GM21526 (cell line): Measurements from ENCODE around the gene NAA10.

Experiments
- ATAC-seq: cut with Tn5 transposase; IDR thresholded peaks from one replicate; pipeline ENCODE4 v1.9.1; 2021; ENCODE audit warnings: moderate library complexity; ENCODE audit not compliant: unreplicated experiment, low FRiP score

Gene NAA10

DNA sequence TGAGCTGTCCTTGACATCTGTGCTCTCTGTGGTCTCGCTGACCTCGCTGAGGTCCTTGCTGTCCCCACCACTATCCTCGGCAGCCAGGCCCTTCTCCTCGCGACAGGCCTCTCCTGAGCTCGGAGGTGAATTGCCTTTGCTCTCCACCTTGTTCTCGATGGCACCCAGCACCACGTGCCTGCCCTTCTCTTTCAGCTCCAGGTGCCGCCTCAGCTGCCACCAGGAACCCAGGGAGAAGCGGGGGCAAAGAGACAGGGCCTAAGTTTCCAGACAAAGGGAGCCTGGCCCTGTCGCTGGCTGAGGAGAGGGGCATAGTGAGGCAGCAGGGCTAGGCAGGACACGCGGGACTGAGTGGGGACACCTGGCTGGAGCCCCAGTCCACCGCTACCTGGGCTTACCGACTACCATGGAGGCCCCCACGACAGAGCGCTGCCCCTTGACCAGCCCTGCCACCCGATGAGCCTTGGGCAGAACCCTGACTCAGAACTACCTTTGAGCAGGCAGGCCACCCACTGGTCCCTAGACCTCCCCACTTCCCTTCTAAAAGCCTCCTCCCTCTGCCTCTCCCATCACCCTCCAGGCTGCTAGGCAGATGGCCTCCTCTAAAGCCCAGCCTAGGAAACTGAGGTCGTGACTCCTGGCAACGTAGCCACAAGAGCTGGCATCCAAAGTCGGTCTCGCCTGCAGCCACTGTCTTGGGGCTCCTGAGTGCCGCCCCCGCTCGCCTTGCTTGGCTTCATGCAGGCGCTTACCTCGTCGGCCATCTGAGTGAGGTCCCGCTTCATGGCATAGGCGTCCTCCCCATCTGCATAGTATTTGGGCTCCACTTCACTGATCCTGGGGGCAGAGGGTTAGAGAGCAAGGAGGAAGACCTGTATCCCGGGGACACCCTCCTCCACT, 4.6 kb downstream of the NAA10 start:
- no peak for ATAC-seq

DNA sequence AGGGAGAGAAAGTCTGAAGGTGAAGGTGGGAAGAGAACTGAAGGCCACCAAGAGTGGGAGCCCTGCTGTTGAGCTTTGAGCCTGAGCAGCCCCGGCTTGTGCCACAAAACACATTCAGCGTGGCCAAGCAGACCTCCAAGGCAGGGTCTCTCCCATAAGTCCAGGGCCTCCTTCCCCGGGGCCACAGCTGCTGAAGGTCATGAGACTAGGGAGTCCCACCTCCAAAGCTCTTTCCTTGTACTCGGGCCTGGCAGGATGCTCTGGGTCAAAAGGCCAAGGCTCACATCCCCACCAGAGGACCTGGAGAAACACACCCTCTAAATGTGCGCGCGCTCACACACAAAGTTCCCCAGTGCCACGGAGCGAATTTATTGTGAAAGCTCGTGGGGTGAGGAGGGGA, 5.3 kb downstream of the NAA10 start:
- no peak for ATAC-seq

DNA sequence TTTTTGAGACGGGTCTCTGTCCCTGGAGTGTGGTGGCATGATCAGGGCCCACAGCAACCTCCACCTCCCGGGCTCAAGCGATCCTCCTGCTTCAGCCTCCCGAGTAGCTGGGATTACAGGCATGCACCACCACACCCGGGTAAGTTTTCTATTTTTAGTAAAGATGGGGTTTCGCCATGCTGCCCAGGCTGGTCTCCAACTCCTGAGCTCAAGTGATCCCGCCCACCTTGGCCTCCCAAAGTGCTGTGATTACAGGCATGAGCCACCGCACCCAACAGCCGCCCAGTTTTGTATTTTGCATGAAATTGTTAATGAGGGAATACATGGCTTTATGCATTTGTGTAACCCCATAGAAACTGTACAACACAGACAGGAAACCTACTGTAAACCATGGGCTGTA, 6.0 kb downstream of the NAA10 start:
- no peak for ATAC-seq

DNA sequence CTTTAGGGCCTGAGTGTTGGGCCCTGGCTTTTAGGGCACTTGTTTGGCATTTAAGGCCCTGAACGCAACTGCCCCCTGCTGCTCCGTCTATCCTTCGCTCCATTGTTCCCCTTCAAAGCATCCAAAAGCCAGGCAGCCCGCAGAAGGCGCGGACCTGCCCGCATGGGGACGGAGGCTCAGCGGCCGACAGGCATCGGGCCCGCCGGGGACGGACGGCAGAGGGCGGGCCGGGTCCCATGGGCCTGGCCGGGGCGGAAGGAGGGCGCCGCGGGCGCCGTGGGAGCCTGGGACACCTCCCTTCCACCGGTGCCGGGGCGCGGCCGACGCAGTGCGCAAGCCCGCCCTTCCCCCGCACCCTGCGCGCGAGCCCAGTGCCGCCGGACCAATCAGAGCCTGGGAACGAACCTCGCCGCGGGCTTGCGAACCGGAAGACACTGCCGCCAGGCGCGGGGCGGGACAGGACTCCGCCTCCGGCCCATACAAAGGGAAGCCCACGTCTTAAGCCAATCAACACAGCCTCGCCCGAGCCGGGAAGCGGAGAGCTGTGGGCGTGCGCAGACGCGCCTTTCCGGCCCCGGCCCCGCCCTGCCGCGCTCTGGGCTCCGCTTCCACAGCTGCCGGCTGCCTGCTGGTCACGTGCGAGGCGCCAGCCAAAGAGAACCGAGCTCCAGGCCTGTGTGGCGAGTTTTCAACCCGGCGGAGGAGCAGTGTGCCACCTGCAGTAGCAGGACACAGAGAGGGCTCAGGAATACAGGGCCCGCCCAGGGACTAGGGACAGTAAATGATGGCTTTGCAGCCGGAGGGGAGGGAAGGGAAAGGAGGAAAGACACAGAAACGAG, 6.7 kb downstream of the NAA10 start:
- peak; percentile 81 for ATAC-seq

DNA sequence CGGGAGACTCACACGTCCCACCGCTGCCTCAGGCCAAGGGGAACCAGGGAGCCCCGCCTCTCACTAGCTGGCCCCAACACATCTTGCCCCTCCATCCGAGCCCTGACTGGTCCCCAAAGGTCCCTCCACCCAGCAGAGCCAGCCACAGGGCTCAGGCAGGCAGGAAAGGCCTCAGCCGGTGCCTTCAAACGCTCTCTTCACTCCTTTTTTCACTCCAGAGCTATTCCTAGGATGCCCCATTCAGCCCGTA, 7.2 kb downstream of the NAA10 start:
- no peak for ATAC-seq

DNA sequence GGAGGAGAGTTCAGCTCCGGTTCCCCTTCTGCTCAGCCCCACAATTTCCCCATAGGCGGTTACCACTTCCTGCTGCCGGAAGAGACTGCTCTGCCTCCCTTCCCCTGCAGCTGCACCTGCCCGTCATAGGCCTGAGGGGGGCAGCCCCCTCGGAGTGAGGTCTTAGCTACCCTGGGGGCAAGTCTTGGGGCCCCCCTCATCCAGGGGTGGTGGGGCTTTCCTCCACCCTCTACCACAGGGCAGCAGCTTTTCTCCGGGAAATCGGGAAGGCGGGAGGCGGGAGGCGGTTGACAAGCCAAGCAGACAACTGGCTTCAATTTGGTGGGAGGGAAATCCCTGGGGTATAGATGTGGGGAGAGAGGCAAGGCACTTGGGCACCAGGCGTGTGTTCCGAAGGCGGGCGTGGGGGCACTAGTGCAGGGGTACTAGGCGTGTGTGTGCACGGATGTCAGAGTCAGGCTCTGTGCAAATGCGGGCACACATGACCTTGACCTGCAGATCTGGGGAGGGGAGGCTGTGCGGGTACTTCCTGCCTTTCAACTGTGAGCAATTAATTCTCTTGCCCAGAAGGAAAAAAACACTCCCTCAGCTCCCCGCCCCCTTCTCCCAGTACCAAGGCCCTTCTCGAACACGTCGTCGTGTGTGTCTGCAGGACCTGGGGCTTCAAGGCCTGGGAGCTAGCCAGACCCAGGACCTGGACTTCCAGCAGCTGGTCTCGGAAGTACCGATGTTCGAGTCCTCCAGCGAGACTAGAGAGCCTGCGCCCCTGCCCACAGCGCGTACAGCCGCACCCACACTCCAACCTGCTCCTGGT, 7.8 kb downstream of the NAA10 start:
- ATAC-seq = peak; percentile 39

DNA sequence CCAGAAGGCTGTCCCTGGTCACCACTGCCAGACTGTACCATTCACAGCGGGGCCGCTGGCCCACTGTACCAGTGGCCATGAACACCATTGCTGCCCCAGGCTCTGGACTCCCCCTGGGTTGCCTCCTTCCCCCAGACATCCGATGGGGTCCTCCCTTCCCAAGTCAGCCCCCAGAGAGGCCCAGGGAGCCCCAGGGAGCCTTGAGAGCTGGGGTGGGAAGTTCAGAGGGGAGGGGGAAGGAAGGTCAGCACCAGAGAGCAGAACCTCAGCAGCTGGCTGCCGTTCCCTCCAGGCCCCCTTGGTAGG, 8.3 kb downstream of the NAA10 start:
- no peak for ATAC-seq

DNA sequence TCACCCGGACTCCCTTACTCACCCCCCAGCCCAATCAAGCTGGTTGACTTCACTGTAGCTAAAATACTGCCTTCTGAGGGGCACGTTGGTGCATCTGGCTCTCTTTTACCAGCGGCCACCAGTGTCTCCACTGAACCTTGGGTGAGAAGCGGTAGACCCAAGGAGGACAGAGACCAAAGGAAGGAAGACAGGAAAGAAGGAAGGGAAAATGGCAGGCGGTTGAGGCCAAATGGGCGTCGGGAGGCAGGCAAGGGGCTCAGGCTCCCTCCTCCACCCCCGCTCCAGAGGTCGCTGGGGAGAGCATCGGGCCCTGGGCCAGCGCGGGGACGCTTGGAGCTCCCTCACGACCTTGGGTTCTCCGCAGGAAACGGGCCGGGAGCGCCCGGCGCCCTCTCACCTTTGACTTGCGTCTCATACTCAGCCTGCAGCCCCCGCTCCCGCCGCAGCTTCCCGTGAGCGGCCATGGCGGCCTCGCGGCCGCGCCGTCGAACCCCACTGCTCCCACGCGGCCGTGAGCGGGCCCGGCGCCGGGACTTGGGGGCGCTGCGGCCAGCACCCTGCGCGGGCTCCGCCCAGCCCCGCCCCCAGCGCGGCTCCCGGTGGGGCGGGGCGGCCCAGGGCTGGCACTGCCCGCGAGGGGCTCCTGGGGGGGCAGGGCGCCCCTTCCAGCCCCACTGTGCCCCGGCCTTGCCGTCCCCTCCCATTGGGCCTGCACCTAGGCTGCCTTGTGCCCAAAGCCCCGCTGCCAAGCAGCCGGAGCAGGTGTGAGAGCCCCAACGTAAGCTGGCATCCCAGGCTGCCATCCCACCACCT, 8.9 kb downstream of the NAA10 start, which contains the start of gene ARHGAP4:
TSS of gene ARHGAP4 (minus strand) at position 526 of the 813 bp plus-strand sequence. CDS start at position 464, 62 bp downstream.
- ATAC-seq = no peak

DNA sequence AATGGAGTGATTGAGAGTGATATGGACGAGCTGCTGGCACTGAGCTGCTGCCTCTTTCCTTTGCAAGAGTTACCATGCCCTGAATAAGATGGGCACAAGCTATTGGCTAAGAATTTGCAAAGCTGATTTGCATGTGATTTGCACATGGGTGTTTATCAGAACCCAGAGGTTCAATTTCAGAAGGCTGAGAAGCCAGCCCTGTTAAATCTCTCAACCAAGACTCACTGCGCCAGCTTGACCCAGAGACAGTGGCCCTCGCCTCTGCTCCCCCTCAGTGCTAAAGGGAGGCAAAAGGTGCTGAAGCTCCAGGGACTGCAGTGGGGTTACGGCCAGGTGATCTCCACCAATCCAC, 9.5 kb downstream of the NAA10 start:
- no peak for ATAC-seq

DNA sequence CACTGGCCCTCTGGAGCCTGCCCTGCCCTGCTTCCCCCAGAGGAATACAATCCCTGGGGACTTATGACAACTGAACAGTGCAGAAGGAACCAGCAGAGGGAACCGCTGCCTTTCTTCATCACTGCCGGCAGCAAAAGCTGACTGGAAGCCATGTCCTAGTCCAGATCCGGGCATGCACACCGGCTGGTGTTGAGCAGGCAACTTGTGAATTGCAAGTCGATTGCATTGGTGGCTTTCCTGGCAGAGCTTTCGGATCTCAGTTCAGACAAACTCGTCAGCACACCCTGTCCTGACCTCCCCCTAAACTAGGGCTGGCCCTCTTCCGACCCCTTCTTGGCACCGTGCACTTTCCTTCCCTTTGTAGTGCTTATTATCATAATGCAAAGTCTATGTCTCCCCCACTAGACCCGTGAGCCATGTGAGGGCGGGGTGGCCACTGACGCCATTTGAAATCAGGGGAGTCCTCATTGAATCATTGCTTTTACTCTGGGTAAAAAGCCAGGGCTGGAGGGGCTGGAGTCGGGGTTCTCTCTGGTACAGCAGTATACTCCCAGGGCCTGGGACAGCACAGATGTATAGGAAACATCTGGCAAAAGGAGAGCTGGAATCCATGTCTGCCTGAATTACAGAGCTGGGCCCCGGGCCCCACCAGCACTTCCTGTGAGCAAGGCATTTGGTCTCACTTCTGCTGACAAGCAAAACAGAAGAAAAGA, 10.5 kb downstream of the NAA10 start:
- no peak for ATAC-seq

DNA sequence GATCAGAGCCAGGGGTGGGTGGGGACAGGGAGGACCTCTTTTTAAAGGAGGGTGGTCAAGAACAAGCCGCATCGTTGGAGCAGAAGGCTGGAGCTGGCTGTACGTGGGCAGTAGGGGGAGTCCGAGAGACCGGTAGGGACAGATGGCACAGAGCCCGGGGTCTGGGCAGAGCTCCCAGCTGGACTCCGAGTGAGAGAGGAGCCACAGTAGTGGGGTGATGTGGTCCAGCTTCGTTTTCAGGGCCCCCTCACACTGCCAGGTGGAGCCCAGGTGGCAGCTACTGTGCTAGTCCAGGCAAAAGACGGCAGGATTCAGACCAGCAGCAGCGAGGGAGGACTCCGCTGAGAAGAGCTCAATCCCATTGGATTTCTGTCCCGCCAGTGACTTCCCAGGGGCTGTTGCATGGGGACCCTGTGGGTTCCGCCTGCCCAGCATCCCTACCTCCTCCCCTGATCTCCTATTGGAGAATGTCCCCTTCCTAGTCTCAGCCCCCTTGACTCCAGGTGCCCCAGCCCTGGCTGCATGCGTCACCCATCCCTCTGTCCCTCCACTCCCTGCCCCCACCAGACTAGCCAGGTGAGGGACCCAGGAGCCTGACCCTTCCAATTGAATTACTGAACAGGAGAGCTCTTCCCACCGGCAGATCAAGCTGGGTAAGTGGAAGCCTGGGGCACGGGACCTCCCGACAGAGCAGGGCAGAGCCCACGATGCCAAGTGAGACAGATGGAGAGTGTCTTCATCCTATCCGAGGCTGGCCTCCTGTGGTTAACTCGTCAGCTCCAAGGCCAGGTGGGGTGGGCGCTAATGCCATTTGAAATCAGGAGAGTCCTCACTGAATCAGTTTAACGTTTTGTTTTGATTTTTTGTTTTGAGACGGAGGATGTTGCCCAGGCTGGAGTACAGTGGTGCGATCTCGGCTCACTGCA, 11.6 kb downstream of the NAA10 start:
- ATAC-seq = no peak

DNA sequence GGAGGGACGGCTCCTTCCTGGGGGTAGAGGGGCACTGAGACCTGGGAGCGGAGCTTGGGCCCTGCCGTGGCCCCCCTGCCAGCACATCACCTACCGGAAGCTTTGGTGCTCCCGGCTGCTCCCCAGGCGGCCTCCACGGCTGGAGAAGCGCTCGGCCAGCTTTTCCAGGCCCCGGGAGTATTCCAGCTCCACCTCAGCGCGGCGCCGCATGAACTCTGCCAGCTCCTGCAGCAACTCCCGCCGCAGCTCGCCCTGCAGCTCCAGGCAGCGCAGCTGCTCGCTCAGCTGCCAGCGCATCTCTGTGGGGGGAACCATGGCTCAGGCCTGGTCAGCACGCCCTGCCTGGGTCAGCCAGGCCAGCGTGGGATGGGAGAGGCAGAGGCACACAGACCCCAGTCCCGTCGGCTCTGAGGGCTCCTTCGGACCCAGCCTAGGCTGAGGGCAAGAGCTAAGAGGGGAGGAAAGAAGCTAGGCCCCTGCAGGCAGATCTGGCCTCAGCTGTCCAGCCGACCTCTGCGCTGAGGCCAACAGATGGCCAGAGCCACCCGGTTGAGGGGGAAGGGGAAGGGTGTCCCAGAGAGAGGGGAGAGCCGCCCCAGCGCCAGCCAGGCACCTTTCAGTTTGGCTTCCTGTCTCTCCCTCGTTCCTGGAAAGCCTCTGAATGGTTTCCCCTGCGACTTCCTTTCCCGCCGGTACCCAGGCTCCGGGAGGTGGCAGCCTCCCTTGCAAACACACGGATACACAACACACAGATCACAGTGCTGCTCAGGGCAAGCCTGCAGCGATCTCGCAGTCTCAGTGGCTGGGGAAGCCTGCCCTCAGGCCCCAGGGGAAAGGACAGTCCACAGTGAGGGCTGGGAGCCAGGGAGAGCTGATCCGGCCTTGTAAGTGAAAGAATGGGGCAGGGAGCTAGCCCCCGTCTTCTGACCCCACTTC, 13.1 kb downstream of the NAA10 start:
- no peak for ATAC-seq

DNA sequence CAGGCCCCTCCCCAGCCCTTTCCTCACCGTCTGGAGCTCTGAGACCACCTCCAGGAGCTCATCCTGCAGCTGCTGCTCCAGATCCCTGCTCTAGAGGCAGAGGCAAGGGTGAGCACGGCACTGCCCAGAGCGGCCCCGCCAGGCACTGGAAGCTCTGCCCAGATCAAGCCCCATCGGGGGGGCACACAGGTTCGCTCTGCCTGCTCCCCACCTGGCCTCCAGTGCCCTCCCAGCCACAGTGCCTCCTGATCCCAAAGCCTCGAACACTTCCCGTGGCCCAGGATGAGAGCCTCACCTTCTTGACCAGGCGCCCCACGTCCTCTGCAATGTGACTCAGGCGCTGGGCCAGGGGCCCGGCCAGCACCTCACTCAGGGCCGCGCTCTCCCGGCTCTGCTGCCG, 13.8 kb downstream of the NAA10 start:
- no peak for ATAC-seq

DNA sequence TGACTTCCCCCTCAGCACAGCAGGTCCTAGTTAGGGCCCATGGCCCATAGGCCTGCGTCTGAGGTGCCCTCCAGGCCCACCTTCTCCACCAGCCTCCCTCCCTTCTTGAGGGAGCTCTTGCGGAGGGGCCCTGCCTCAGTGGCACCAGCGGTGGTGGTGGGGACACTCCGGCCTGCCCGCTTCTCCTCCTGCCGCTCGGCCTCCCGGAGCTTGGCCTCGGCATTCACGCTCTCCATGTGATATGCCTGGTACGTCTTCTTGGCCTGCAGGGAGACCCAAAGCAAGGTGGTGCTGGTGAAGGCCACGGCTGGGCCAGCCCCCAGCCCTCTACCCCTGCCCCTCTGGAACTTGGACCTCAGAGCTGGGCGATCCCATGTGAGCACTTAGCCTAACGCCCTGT, 14.3 kb downstream of the NAA10 start:
- ATAC-seq = no peak

DNA sequence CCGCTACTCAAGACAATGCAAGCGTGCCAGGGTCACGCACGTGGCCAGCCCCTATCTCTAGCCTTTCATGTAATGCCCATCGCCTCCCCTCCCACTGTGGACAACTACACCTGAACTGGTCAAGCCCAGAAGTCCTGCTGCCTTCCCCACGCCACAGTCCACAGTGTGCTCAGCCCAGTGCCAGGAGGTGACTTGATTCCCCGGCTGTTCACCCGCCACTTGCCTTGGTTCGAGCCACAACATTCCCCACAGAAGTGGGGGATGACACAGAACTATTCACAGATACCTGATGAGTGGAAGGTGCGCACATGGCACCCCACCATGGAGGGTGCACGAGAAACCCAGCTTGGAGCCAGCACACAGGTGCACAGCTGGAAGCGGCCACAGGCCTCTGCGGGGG, 15.6 kb downstream of the NAA10 start:
- no peak for ATAC-seq

DNA sequence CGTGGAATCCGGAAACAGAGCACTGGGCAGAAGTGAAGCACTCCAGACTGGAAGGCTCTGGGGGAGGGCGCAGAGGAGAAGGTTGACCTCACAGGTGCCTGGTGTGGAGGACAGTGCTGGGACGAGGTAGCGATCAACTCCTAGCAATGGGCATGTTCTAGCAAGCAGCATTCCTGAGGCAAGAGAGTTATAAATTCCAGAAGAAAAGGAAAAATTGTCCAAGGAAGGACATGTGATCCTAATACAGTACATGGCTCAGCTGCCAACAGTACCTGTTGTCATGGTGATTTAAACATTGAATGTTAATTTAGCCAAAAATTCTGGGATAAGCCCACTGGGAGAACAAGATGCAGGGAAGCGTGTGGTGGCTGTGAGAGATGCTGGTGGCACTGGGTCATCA, 17.0 kb downstream of the NAA10 start:
- ATAC-seq = no peak

DNA sequence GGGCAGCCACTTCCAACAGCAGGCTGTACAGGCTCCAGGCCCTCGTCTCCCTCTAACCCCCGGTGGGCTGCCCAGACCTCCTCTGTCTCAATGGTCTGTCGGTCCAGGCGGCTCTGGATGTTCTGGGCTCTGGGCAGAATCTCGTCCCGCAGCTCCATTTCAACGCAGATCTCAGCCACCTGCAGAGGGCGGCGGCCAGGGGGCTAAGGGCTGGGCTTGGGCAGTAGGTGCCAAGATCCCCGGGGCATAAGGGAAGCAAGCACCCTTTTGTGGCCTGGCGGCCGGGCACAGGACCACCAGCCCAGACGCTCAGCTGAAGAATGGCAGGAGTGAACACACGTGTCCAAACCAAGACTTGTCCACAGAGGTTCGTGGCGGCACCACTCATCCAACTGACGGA, 21.1 kb downstream of the NAA10 start:
- ATAC-seq = no peak

DNA sequence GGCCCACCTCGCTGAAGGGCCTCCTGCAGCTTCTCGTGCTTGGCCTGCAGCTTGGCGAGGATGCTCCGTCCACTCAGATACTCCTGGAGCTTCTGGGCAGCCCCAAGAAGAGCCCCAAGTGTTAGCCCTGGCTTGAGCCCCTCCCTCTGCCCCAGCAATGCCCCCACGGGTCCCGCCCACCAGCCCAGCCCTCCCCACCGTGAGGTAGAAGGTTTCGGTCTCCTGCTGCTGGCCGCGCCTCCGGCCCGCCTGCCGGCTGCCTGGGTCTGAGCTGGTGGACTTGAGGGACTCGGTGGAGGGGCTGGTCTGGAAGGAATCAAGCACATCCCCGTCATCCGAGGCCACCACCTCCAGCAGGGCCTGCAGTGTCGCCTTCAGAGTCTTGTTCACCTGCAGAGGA, 21.6 kb downstream of the NAA10 start:
- ATAC-seq = no peak
